HG02610 (cell line): ENCODE data around the gene ACP7.

Experiments
- ATAC-seq: cut with Tn5 transposase; IDR thresholded peaks from one replicate; pipeline ENCODE4 v1.9.1; 2021; ENCODE audit warnings: mild to moderate bottlenecking, moderate library complexity; ENCODE audit not compliant: unreplicated experiment

ACP7 gene

DNA sequence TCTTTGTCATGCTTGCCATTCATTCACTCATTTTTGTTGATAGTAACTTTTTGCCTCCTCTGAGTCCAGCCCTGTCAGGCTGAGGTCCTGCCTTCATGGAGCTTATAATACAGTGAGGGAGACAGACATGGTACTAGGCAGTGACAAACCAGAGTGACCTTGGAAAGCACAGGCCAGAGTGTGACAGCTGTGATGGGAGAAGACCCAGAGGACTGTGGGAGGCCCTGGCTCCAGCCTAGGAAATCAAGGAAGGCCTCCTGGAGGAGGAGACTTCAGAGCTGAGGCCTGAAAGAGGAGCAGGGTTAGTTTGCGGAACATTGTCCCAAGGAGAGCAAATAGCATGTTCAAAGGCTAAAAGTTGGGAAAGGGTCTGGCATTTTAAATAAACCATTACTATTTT is 61.9 kb downstream of the ACP7 start:
- no peak for ATAC-seq

DNA sequence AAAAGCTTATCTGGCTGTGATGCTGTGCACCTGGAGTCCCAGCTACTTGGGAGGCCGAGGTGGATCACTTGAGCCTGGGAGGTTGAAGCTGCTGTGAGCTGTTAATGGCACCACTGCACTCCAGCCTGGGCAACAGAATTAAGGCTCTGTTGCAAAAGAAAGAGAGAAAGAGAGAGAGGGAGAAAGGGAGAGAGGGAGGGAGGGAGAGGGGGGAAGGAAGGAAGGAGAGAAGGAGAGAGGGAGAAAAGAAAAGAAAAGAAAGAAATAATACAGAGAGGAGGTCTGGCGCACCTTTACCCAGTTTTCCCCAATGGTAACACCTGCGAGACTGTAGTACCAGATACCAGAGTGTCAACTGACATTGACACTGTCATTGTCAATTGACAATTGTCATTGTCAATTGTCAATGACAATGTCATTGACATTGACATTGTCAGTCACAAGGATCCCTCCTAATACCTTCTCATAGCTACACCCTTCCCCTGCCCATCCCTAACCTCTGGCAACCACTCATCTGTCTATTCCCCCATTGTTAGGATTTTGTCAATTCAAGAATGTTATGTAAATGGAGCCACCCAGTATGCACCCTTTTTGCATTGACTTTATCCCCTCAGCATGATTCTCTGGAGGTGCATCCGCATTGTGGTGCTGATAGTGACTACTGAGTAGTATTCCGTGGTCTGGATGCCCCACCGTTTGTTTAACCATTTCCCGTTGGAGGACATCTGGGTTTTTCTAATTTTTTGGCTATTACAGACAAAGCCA is 62.7 kb downstream of the ACP7 start:
- no peak for ATAC-seq

DNA sequence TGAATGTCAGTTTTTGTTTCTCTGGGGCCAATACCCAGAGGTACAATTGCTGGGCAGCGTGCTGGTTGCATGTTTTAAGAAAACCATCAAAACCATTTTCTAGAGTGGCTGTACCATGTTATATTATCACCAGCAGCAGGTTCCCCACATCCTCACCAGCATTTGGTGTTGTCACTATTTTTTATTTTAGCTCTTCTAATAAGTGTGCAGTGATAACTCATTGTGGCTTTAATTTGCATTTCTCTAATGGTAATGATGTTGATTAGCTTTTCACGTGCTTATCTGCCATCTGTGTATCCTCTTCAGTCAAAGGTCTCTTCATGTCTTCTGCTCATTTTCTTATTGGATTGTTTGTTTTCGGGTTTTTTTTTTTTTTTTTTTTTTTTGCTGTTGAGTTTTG is 63.3 kb downstream of the ACP7 start:
- ATAC-seq: no peak

DNA sequence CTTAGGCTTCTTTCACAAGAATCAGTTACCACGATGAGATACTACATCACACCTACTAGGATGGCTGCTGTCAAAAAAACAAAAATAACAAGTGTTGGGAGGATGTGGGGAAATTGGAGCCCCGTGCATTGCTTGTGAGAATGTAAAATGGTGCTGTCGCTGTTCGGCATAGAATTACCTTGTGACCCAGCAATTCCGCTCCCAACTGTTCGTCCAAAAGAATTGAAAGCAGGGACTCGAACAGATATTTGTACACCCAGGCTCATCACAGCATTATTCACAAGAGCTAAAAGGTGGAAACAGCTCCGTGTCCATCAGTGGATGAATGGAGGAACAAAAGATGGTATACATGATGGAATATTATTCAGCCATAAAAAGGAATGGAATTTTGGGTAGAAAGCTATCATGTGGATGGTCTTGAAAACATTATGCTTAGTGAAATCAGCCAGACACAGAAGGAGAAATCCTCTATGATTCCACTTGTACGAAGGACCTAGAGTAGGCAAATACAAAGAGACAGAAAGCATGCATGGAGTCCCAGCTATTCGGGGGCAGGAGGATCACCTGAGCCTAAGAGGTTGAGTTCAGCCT is 64.9 kb downstream of the ACP7 start:
- no peak for ATAC-seq

DNA sequence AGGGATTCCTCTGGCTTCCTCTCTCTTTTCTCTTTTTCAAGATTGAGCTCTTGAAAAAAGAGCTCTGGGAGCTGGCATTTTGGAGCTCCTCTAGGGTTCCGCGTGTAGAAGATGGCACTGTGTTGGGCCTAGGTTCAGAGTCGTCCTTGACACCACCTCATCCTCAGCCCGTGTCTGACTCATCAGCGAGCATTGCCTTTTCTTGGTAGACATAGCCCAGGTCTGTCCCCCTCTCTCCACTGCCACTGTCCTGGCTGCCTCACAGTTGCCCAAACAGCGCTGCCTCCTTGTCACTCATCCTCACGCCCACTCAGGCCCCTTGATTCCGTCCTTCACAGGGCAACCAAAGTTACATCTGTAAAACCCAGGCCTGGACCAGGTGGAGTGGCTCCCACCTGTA is 66.1 kb downstream of the ACP7 start:
- ATAC-seq: no peak

DNA sequence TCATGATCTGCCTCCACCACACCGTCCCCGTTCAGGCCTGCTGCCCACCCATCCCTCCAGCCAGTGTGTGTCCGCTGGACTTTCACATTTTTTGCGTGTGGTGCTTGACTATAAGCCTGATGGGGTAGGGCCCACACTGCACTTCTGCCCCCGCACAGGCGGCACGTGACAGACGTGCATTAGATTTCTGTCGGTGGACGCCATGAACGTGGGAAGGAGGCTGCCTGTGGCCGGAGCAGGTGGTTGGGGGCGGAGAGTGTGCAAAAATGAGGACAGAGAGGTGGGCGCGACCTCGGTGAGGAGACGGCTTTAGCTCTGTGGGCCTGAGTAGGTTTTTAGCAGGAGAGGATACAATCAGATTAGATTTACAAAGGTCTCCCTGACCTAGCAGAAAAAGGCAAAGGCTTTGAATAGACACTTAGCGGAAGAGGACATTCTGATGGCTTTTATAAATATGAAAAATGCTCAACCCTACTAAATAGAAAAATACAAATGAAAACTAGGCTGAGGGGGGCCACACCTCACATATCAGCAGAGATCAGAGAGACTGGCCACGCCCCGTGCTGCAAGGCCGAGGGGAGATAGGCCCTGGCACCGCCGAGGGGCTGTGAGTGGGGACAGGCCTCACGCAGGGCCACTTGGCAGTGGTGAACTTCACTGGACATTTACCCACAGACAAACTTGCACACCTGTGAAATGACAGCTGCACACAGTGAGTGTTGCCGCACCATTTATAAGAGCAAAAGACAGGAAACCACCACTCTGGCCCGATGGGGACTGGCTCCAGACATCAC is 66.8 kb downstream of the ACP7 start:
- no peak for ATAC-seq

DNA sequence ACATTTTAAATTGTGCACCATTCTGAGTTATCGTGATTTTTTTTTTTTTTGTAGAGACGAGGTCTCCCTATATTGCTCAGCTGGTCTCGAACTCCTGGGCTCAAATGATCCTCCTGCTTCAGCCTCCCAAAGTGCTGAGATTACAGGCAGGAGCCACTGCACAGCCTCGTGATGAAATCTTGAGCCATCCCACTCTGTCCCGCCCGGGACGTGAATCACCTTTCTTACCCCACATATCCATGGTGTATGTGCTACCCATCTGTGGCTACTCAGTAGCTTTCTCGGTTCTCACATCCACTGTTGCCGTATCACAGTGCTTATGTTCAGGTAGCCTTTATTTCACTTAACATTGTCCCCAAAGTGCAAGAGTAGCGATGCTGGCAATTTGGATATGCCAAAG is 67.9 kb downstream of the ACP7 start:
- no peak for ATAC-seq

GRCh38 chr19:39154100-39154628 is 70.0 kb downstream of the ACP7 start:
- ATAC-seq: no peak

GRCh38 chr19:39154629-39155100 is 70.5 kb downstream of the ACP7 start:
- ATAC-seq: no peak

DNA sequence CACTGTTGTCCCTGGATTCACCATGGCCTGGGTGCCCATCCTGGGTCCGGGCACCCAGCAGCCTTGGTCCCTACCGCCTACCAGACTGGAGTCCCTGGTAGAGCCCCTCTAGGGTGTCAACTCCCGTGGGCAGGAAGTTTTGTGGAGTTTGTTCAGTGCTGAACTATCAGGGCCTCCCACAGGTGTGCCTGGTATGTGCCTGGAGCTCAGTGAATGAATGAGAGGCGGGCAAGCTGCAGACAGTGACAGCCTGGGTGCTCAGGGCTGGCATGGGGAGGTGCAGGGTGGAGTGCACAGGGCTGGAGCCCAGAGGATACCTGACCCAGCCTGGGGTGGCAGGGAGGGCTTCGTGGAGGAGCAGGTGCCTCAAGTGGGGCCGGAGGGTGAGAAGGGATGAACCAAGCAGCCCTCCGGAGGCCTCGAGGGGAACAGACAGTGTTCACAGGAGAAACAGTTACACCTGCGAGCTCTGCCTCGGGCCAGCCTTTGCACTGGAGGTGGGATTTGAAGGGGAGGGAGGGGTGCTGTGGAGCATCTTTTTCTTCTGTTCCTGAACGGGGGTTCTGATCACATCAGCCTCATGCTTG is 71.0 kb downstream of the ACP7 start:
- no peak for ATAC-seq

GRCh38 chr19:39155741-39156140 is 71.6 kb downstream of the ACP7 start:
- no peak for ATAC-seq

DNA sequence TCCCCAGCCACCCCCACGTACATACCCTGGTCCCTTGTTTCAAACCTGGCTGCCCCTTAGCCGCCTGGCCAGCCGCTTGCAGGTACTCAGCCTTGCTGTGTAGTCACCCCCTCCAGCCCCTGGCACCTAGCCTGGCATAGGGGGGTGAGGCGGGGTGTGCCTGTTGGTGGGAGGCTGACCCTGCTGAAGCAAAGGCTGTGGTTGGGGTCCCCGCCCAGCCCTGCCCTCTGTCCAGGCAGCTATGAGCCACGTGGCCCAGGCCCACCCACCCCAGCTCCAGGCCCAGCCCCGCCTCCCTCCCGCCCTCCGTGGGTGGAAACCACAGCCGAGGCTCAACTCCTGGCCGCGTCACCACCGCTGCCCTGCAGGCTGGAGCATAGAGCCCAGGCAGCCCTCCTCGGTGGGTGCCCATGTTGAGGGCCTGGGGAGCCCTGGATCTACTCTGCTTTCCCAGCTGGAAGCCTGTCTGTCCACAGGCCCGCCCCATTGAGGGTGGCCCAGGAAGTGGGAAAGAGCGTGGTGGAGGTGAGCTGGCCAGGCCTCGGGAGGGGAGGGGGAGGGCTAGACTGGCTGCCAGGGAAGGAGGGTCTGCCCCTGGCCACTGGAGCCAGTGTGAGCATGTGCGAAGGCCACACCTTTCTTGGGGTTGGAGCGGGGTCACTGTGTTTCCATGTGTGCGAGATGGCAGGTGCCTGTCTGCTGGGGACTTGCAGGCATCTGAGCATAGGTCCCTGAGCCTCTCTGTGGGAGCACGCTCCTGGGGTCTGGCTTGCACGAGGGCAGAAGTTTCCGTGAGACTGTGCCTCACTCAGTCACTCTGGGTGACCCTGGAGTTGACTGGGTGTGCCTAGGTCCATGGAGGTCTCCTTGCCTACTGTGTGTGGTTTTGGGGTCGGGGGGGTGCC is 72.4 kb downstream of the ACP7 start:
- ATAC-seq: no peak

- ATAC-seq: no peak
Measured at GRCh38 chr19:39157275-39157996, 73.3 kb downstream of the ACP7 start.

- no peak for ATAC-seq
Measured at GRCh38 chr19:39157997-39158389, 73.8 kb downstream of the ACP7 start.

- no peak for ATAC-seq
Measured at GRCh38 chr19:39158646-39159260, 74.6 kb downstream of the ACP7 start.

DNA sequence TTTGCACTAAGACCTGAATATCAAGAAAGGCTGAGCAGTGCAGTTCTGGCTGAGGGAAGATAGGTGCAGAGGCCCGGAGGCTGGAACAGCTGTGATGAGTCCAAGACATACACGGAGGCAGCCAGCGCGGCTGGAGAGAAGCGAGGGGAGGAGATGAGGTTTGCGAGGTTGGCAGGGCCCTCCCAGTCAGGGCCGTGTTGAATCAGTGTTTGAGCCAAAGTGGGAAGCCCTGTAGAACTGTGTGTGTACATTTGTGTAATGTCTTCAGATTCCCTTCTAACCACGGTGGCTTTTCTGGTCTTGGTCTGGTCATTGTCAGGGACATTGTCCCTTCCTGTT is 76.3 kb downstream of the ACP7 start:
- ATAC-seq: no peak
